ENCODE results near the gene MAPKAP1. TPM values are rescaled to one million over a fixed set of nuclear protein-coding genes. Genes with fewer than 3 reads are reported as not detected.

MAPKAP1 gene
- polyA plus RNA-seq, 1 donor (not counting 4 experiments of a cell fraction or from before 2014, with no cell fraction given): 129 TPM

GRCh38 chr9:125593581-125594222, 113.3 kb downstream of the MAPKAP1 start:
- Histone ChIP-seq H3K9me3 (ENCODE audit: control insufficient read depth, low read depth, low read length) (no peaks in the 10 kb centered on the region), H3K4me2 (ENCODE audit: control insufficient read depth, extremely low read depth, insufficient read depth, low read depth, low read length) (no peak overlapping the region), H2AFZ (ENCODE audit: control insufficient read depth, low read length) (no peak overlapping the region), H3K4me3 (ENCODE audit: control insufficient read depth in 2 of 3, extremely low read depth in 1 of 3, insufficient read depth in 2 of 3, low read depth in 1 of 3, low read length in 3 of 3) (no peak overlapping the region), H3K9me1 (ENCODE audit: control insufficient read depth, extremely low read depth, insufficient read depth, low read length) (peaks cover 4% of the 10 kb centered on the region), H3K27ac (ENCODE audit: control insufficient read depth, insufficient read depth, low read length) (no peak overlapping the region), H3K36me3 (ENCODE audit: control insufficient read depth in 2 of 2, extremely low read depth in 1 of 2, insufficient read depth in 2 of 2, low read length in 2 of 2) (peaks cover 0 to 10% of the 10 kb centered on the region in 2 experiments), H4K20me1 (ENCODE audit: control insufficient read depth, extremely low read depth, insufficient read depth, low read length) (no peaks in the 10 kb centered on the region), H3K9ac (ENCODE audit: control insufficient read depth, extremely low read depth, insufficient read depth, low read length) (no peak overlapping the region), H3K79me2 (ENCODE audit: control insufficient read depth, insufficient read depth, low read length) (peaks cover 62% of the 10 kb centered on the region), H3K4me1 (ENCODE audit: control insufficient read depth, extremely low read depth, insufficient read depth, low read length) (peaks cover 13% of the 10 kb centered on the region), H3K27me3 (ENCODE audit: control insufficient read depth, extremely low read depth, insufficient read depth, low read length) (no peaks in the 10 kb centered on the region)
- no peak for TF ChIP-seq EZH2 (IDR thresholded peaks at IDR 0.05; ENCODE audit: low read length)
- no peak for TF ChIP-seq CTCF (optimal IDR thresholded peaks at IDR 0.05 in 1 of 3, IDR thresholded peaks at IDR 0.05 in 1 of 3, conservative IDR thresholded peaks at IDR 0.05 in 1 of 3; ENCODE audit: extremely low read depth in 1 of 3, insufficient read depth in 2 of 3, low read length in 3 of 3)
- DNase-seq (ENCODE audit: low read depth, low spot score) (no peak), FAIRE-seq (no peak)
- dilution Hi-C loops (cut with MboI; ENCODE audit: extremely low pct_ligation_motif_present, low sequenced_read_pairs): no loop called here

GRCh38 chr9:125591888-125592287, 115.1 kb downstream of the MAPKAP1 start:
- Histone ChIP-seq H2AFZ (ENCODE audit: control insufficient read depth, low read length) (no peak overlapping the region), H3K4me2 (ENCODE audit: control insufficient read depth, extremely low read depth, insufficient read depth, low read depth, low read length) (no peak overlapping the region), H3K9me1 (ENCODE audit: control insufficient read depth, extremely low read depth, insufficient read depth, low read length) (peaks cover 4% of the 10 kb centered on the region), H3K27me3 (ENCODE audit: control insufficient read depth, extremely low read depth, insufficient read depth, low read length) (no peaks in the 10 kb centered on the region), H3K4me1 (ENCODE audit: control insufficient read depth, extremely low read depth, insufficient read depth, low read length) (peaks cover 13% of the 10 kb centered on the region), H3K79me2 (ENCODE audit: control insufficient read depth, insufficient read depth, low read length) (peaks cover 68% of the 10 kb centered on the region), H3K4me3 (ENCODE audit: control insufficient read depth in 2 of 3, extremely low read depth in 1 of 3, insufficient read depth in 2 of 3, low read depth in 1 of 3, low read length in 3 of 3) (no peak overlapping the region), H3K9me3 (ENCODE audit: control insufficient read depth, low read depth, low read length) (no peaks in the 10 kb centered on the region), H3K36me3 (ENCODE audit: control insufficient read depth in 2 of 2, extremely low read depth in 1 of 2, insufficient read depth in 2 of 2, low read length in 2 of 2) (peaks cover 0 to 11% of the 10 kb centered on the region in 2 experiments), H4K20me1 (ENCODE audit: control insufficient read depth, extremely low read depth, insufficient read depth, low read length) (no peaks in the 10 kb centered on the region), H3K9ac (ENCODE audit: control insufficient read depth, extremely low read depth, insufficient read depth, low read length) (no peak overlapping the region), H3K27ac (ENCODE audit: control insufficient read depth, insufficient read depth, low read length) (no peak overlapping the region)
- no peak for TF ChIP-seq CTCF (optimal IDR thresholded peaks at IDR 0.05 in 1 of 3, IDR thresholded peaks at IDR 0.05 in 1 of 3, conservative IDR thresholded peaks at IDR 0.05 in 1 of 3; ENCODE audit: extremely low read depth in 1 of 3, insufficient read depth in 2 of 3, low read length in 3 of 3)
- TF ChIP-seq EZH2 (IDR thresholded peaks at IDR 0.05; ENCODE audit: low read length): no peak
- dilution Hi-C loops (cut with MboI; ENCODE audit: extremely low pct_ligation_motif_present, low sequenced_read_pairs): no loop called here
- DNase-seq (ENCODE audit: low read depth, low spot score) (no peak), FAIRE-seq (no peak)

Data from keratinocyte (primary cell).